Neural crest cell (in vitro differentiated cells): ENCODE results near the gene NAGPA. TPM values are rescaled to one million over a fixed set of nuclear protein-coding genes. Genes with fewer than 3 reads are reported as not detected.

ENCODE experiments used
- DNase-seq: peaks from one replicate; pipeline ENCODE4 v3.0.0; 2021; ENCODE audit warnings: low read depth, mixed read lengths, low spot score
- H3K27ac Mint-ChIP-seq: one replicate; pipeline ENCODE4 v1.8.0; 2021; ENCODE audit warnings: mild to moderate bottlenecking, mixed read lengths; ENCODE audit not compliant: unreplicated experiment
- H3K27me3 Mint-ChIP-seq: 2 replicates; pipeline ENCODE4 v1.8.0; 2021; ENCODE audit warnings: low read depth, mild to moderate bottlenecking, mixed read lengths
- H3K36me3 Mint-ChIP-seq: 2 replicates; pipeline ENCODE4 v1.8.0; 2021; ENCODE audit warnings: low read depth, mild to moderate bottlenecking, mixed read lengths
- H3K4me1 Mint-ChIP-seq: 2 replicates; pipeline ENCODE4 v1.8.0; 2021; ENCODE audit warnings: mixed read lengths
- H3K4me3 Mint-ChIP-seq: one replicate; pipeline ENCODE4 v1.8.0; 2021; ENCODE audit warnings: mild to moderate bottlenecking, mixed read lengths
- H3K9me3 Mint-ChIP-seq: 2 replicates; pipeline ENCODE4 v1.8.0; 2021; ENCODE audit warnings: mixed read lengths
- total RNA-seq: library from RNA; stranded (reverse); gene quantifications from 2 replicates; pipeline ENCODE4 v1.2.1, GENCODE V29; 2021
- TF ChIP-seq, protein P1 (sequence below): fragments of 200-600 bp; sonication (generic); conservative IDR thresholded peaks from 2 replicates; pipeline ENCODE4 v1.5.0; 2021; ENCODE audit warnings: antibody characterized with exemption, mild to moderate bottlenecking

NAGPA gene
- total RNA-seq, 1 donor from 2014 or later, result 15.3 TPM

- Mint-ChIP-seq H3K36me3 (no peaks in the 10 kb centered on the region), H3K4me3 (no peak overlapping the region), H3K27me3 (peaks cover 3% of the 10 kb centered on the region), H3K9me3 (no peaks in the 10 kb centered on the region), H3K27ac (peak overlapping the region; percentile 19), H3K4me1 (no peaks in the 10 kb centered on the region)
- TF ChIP-seq, protein P1, sequence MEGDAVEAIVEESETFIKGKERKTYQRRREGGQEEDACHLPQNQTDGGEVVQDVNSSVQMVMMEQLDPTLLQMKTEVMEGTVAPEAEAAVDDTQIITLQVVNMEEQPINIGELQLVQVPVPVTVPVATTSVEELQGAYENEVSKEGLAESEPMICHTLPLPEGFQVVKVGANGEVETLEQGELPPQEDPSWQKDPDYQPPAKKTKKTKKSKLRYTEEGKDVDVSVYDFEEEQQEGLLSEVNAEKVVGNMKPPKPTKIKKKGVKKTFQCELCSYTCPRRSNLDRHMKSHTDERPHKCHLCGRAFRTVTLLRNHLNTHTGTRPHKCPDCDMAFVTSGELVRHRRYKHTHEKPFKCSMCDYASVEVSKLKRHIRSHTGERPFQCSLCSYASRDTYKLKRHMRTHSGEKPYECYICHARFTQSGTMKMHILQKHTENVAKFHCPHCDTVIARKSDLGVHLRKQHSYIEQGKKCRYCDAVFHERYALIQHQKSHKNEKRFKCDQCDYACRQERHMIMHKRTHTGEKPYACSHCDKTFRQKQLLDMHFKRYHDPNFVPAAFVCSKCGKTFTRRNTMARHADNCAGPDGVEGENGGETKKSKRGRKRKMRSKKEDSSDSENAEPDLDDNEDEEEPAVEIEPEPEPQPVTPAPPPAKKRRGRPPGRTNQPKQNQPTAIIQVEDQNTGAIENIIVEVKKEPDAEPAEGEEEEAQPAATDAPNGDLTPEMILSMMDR, result no peak
- DNase-seq, result no peak
Measured at GRCh38 chr16:5000573-5001001, 33.1 kb downstream of the NAGPA start.

- Mint-ChIP-seq H3K27ac (no peak overlapping the region), H3K9me3 (peaks cover 2% of the 10 kb centered on the region)
Measured at GRCh38 chr16:4994719-4995434, 38.9 kb downstream of the NAGPA start.

DNA sequence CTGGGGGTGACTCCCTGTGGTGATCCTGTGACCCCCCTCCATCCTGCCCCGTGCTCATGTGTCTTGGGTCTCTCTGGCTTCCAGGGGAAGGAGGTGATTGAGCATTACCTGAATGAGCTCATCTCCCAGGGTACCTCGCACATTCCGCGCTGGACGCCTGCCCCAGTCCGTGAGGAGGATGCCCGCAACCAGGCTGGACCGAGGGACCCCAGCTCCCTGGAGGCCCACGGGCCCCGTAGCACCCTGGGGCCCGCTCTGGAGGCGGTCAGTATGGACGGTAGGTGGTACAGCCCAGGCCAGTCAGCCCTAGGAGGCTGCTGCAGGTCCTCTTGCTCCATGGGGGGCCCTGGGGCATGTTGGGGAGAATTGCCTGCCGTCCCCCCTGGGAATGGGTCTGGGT is 42.0 kb downstream of the NAGPA start:
- DNase-seq, result no peak
- Mint-ChIP-seq H3K27me3 (peaks cover 48% of the 10 kb centered on the region), H3K9me3 (peaks cover 2% of the 10 kb centered on the region), H3K36me3 (no peaks in the 10 kb centered on the region), H3K4me1 (peaks cover 8% of the 10 kb centered on the region), H3K4me3 (no peak overlapping the region), H3K27ac (no peak overlapping the region)
- TF ChIP-seq, protein P1, result no peak

More at GRCh38 chr16:4994719-4995434, 38.9 kb downstream of the NAGPA start:
- Mint-ChIP-seq H3K4me1 (peaks cover 8% of the 10 kb centered on the region), H3K27me3 (peaks cover 19% of the 10 kb centered on the region), H3K4me3 (no peak overlapping the region), H3K36me3 (no peaks in the 10 kb centered on the region)
- TF ChIP-seq, protein P1, result no peak
- no peak for DNase-seq

- peaks cover 2% of the 10 kb centered on the region for H3K9me3 Mint-ChIP-seq
- peaks cover 7% of the 10 kb centered on the region for H3K4me1 Mint-ChIP-seq
- H3K27me3 Mint-ChIP-seq, result peaks cover 61% of the 10 kb centered on the region
- H3K4me3 Mint-ChIP-seq, result no peak overlapping the region
- no peak for DNase-seq
- no peaks in the 10 kb centered on the region for H3K36me3 Mint-ChIP-seq
- no peak overlapping the region for H3K27ac Mint-ChIP-seq
- TF ChIP-seq, protein P1, result no peak
Measured at GRCh38 chr16:4990415-4990814, 43.3 kb downstream of the NAGPA start.

DNA sequence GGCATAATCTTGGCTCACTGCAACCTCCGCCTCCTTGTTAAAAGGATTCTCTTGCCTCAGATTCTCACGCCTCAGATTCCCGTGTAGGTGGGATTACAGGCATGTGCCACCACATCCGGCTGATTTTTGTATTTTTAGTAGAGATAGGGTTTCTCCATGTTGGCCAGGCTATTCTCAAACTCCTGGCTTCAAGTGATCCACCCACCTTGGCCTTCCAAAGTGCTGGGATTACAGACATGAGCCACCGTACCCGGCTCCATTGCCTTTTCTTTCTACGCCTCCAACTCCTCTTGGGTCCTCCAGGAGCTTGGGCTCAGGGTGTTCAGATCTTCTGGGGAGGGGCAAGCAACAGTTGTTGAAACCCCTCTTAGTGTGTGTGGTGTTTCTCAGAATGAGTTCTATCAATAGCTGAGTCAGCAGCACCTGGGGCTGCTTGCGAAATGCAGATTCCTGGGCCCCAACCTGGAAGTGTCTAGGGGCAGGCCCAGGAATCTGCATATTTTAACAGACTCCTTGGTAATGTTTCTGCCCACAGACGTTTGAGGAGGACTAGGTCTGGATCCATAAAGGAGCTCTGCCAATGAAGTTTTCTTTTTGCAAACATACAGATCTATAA is 44.2 kb downstream of the NAGPA start:
- Mint-ChIP-seq H3K4me3 (no peak overlapping the region), H3K27me3 (peaks cover 64% of the 10 kb centered on the region), H3K36me3 (no peaks in the 10 kb centered on the region), H3K9me3 (peaks cover 3% of the 10 kb centered on the region), H3K27ac (no peak overlapping the region), H3K4me1 (no peaks in the 10 kb centered on the region)
- no peak for DNase-seq
- TF ChIP-seq, protein P1, result no peak
